IMR-90 (cell line): ENCODE data around the gene RAD21L1. TPM values are rescaled to one million over a fixed set of nuclear protein-coding genes. Genes with fewer than 3 reads are reported as not detected.
A peak's percentile ranks its signal among the peaks of the same experiment; 100 is the strongest.

Source experiments
- ATAC-seq: fragments of 200-7000 bp; cut with Tn5 transposase; 2 replicates; pipeline ENCODE4 v1.9.1; 2020; ENCODE audit warnings: low read depth, mild to moderate bottlenecking, moderate library complexity
- BruUV-seq: library from RNA; stranded (reverse); fragments of 400-500 nt; replicated peaks from 2 replicates; lab custom pipeline; 2021; lab: Mats Ljungman, UMichigan
- CTCF ChIA-PET: fragments of 300-600 bp; formaldehyde crosslinking; extraction: SDS; loops from one replicate; lab custom pipeline; 2021; ENCODE audit warnings: antibody characterized with exemption; lab: Yijun Ruan, JAX
- POLR2A ChIA-PET: fragments of 300-600 bp; sonication (Branson Sonifier 250); formaldehyde crosslinking; loops from one replicate; lab custom pipeline; 2022; ENCODE audit warnings: antibody characterized with exemption; ENCODE audit not compliant: unreplicated experiment; lab: Charles Lee
- DNase-seq: peaks from one replicate; pipeline ENCODE4 v3.0.0; 2013
- H2AFZ ChIP-seq: replicated peaks from 2 replicates; pipeline ENCODE3; 2013; ENCODE audit warnings: low read length, mild to moderate bottlenecking; ENCODE audit not compliant: poor library complexity
- H2AK5ac ChIP-seq: 2 replicates; pipeline ENCODE4 v1.6.1; 2013; ENCODE audit warnings: low read depth, low read length, inconsistent platforms
- H2AK9ac ChIP-seq: replicated peaks from 2 replicates; pipeline ENCODE3; 2013; ENCODE audit warnings: mild to moderate bottlenecking, low read depth, low read length, moderate library complexity; ENCODE audit not compliant: poor library complexity
- H2BK120ac ChIP-seq: 2 replicates; pipeline ENCODE4 v1.6.1; 2013; ENCODE audit warnings: low read depth, low read length, inconsistent platforms
- H2BK15ac ChIP-seq: 3 replicates; pipeline ENCODE4 v1.6.1; 2013; ENCODE audit warnings: low read depth, low read length, inconsistent platforms
- H2BK20ac ChIP-seq: 2 replicates; pipeline ENCODE4 v1.6.1; 2013; ENCODE audit warnings: low read depth, mild to moderate bottlenecking, inconsistent platforms, low read length, moderate library complexity
- H2BK5ac ChIP-seq: 2 replicates; pipeline ENCODE4 v1.6.1; 2013; ENCODE audit warnings: mild to moderate bottlenecking, low read depth, low read length, inconsistent platforms; ENCODE audit not compliant: poor library complexity, severe bottlenecking
- H3K14ac ChIP-seq: replicated peaks from 2 replicates; pipeline ENCODE4 v1.6.1; 2013; ENCODE audit warnings: low read depth, low read length, inconsistent platforms
- H3K18ac ChIP-seq: 2 replicates; pipeline ENCODE4 v1.6.1; 2013; ENCODE audit warnings: low read depth, low read length, control low read depth
- H3K23ac ChIP-seq: 2 replicates; pipeline ENCODE4 v1.6.1; 2013; ENCODE audit warnings: low read depth, low read length, inconsistent platforms
- H3K27ac ChIP-seq: 2 replicates; pipeline ENCODE4 v1.5.1; 2013; ENCODE audit warnings: mild to moderate bottlenecking, control low read depth, low read length; ENCODE audit not compliant: insufficient read depth
- H3K27me3 ChIP-seq: 2 replicates; pipeline ENCODE4 v1.6.1; 2013; ENCODE audit warnings: low read length; ENCODE audit not compliant: control insufficient read depth, insufficient read depth
- H3K36me3 ChIP-seq: 2 replicates; pipeline ENCODE4 v1.6.1; 2013; ENCODE audit warnings: low read length, mixed read lengths; ENCODE audit not compliant: control insufficient read depth, insufficient read depth
- H3K4ac ChIP-seq: 2 replicates; pipeline ENCODE4 v1.6.1; 2013; ENCODE audit warnings: low read depth, low read length, inconsistent platforms
- H3K4me1 ChIP-seq: 2 replicates; pipeline ENCODE4 v1.6.1; 2013; ENCODE audit warnings: low read length, mixed read lengths; ENCODE audit not compliant: control insufficient read depth, insufficient read depth
- H3K4me2 ChIP-seq: 2 replicates; pipeline ENCODE4 v1.6.1; 2013; ENCODE audit warnings: low read depth, mild to moderate bottlenecking, control low read depth, low read length, moderate library complexity
- H3K4me3 ChIP-seq: 2 replicates; pipeline ENCODE4 v1.5.1; 2013; ENCODE audit warnings: low read depth, mild to moderate bottlenecking, control low read depth, low read length, moderate library complexity; ENCODE audit not compliant: insufficient read depth
- H3K56ac ChIP-seq: 2 replicates; pipeline ENCODE4 v1.6.1; 2013; ENCODE audit warnings: low read length, inconsistent platforms; ENCODE audit not compliant: insufficient read depth; ENCODE audit errors: extremely low read depth
- H3K79me1 ChIP-seq, 2 experiments: 2 replicates each; pipeline ENCODE4 v1.6.1; 2013; ENCODE audit warnings: low read length in 2 of 2, inconsistent platforms in 1 of 2, low read depth in 1 of 2
- H3K9ac ChIP-seq: 2 replicates; pipeline ENCODE4 v1.6.1; 2013; ENCODE audit warnings: low read depth, low read length, control low read depth
- H3K9me1 ChIP-seq: 2 replicates; pipeline ENCODE4 v1.6.1; 2013; ENCODE audit warnings: low read length, inconsistent platforms; ENCODE audit not compliant: insufficient read depth
- H3K9me3 ChIP-seq: 2 replicates; pipeline ENCODE4 v1.6.1; 2013; ENCODE audit warnings: low read length; ENCODE audit not compliant: control insufficient read depth, insufficient read depth
- H4K20me1 ChIP-seq: 2 replicates; pipeline ENCODE4 v1.6.1; 2013; ENCODE audit warnings: low read length, inconsistent platforms; ENCODE audit not compliant: insufficient read depth
- H4K5ac ChIP-seq: 2 replicates; pipeline ENCODE4 v1.6.1; 2013; ENCODE audit warnings: mild to moderate bottlenecking, low read depth, low read length, control low read depth
- H4K8ac ChIP-seq, 2 experiments: 2 replicates each; pipeline ENCODE4 v1.6.1; 2013; ENCODE audit warnings: low read depth in 2 of 2, low read length in 2 of 2, control low read depth in 1 of 2, inconsistent platforms in 1 of 2
- H4K91ac ChIP-seq: 2 replicates; pipeline ENCODE4 v1.6.1; 2013; ENCODE audit warnings: low read depth, low read length, inconsistent platforms; ENCODE audit not compliant: insufficient read depth
- CEBPB ChIP-seq: IDR thresholded peaks from 2 replicates; pipeline ENCODE4 v1.6.1; 2012; ENCODE audit warnings: low read depth, low read length, improper control_type of control experiment
- CHD1 ChIP-seq: IDR thresholded peaks from 2 replicates; pipeline ENCODE4 v1.6.1; 2012; ENCODE audit warnings: low read depth, low read length, improper control_type of control experiment
- CTCF ChIP-seq: conservative IDR thresholded peaks from 2 replicates; pipeline ENCODE4 v1.5.1; 2012; ENCODE audit warnings: mild to moderate bottlenecking, low read depth, low read length, improper control_type of control experiment
- FOS ChIP-seq: fragments of 150-350 bp; IDR thresholded peaks from 2 replicates; pipeline ENCODE4 v1.6.1; 2016; ENCODE audit warnings: low read depth, low read length
- NFE2L2 ChIP-seq: fragments of 150-350 bp; IDR thresholded peaks from 2 replicates; pipeline ENCODE4 v1.6.1; 2016; ENCODE audit warnings: low read depth, mild to moderate bottlenecking, low read length
- POLR2A ChIP-seq: IDR thresholded peaks from 2 replicates; pipeline ENCODE4 v1.6.1; 2012; ENCODE audit warnings: mild to moderate bottlenecking, low read depth, low read length
- RCOR1 ChIP-seq: IDR thresholded peaks from 2 replicates; pipeline ENCODE4 v1.6.1; 2012; ENCODE audit warnings: mild to moderate bottlenecking, low read length, improper control_type of control experiment; ENCODE audit not compliant: insufficient replicate concordance
- SMC3 ChIP-seq: fragments of 150-350 bp; IDR thresholded peaks from 2 replicates; pipeline ENCODE4 v1.6.1; 2016; ENCODE audit warnings: low read depth, mild to moderate bottlenecking, antibody characterized with exemption, low read length, moderate library complexity
- USF2 ChIP-seq: fragments of 150-350 bp; IDR thresholded peaks from 2 replicates; pipeline ENCODE4 v1.6.1; 2017; ENCODE audit warnings: mild to moderate bottlenecking, antibody characterized with exemption, low read length, low read depth
- dilution Hi-C: fragments of 300-500 bp; cut with HindIII; formaldehyde crosslinking; loops from one replicate; pipeline ENCODE4 v1.14.3; 2018; ENCODE audit warnings: low sequenced_read_pairs; ENCODE audit not compliant: unreplicated experiment
- in situ Hi-C: fragments of 300-500 bp; cut with MboI; formaldehyde crosslinking; loops from 3 replicates; pipeline ENCODE4 v1.14.3; 2019; ENCODE audit warnings: low sequenced_read_pairs, inconsistent platforms, mixed read lengths
- intact Hi-C: fragments of 100-400 bp; cut with micrococcal nuclease; formaldehyde crosslinking; loops from 2 replicates; pipeline ENCODE4 v1.10.0; 2022
- polyA plus RNA-seq, 3 experiments: library from polyadenylated mRNA; depleted of rRNA; stranded (reverse); fragments of >200 nt; gene quantifications; 2 replicates each; pipeline ENCODE4 v1.2.3, GENCODE V29; 2012; ENCODE audit warnings: low replicate concordance in 1 of 3
- total RNA-seq: library from RNA; depleted of rRNA; stranded (reverse); fragments of >200 nt; gene quantifications from 2 replicates; pipeline ENCODE4 v1.2.3, GENCODE V29; 2012

RAD21L1 gene
- total and polyA plus RNA-seq, 2 of the 4 experiments (the other 2 are of a cell fraction), result not detected

- Histone ChIP-seq H2BK20ac (peak overlapping the region; percentile 38; the same call in 1 of the 2 replicates), H2AK9ac (no peak overlapping the region), H3K9ac (no peak overlapping the region), H3K36me3 (no peaks in the 10 kb centered on the region), H3K27ac (no peak overlapping the region), H3K56ac (no peak overlapping the region), H2AK5ac (peak overlapping the region; percentile 32), H3K27me3 (peaks cover 2% of the 10 kb centered on the region), H4K91ac (no peak overlapping the region), H3K9me3 (no peaks in the 10 kb centered on the region), H2BK120ac (peak overlapping the region; percentile 47), H3K4me1 (peaks cover 3% of the 10 kb centered on the region), H2BK15ac (no peak overlapping the region), H3K18ac (no peak overlapping the region), H3K4me2 (no peak overlapping the region), H2AFZ (no peak overlapping the region), H3K79me1 (no peaks in the 10 kb centered on the region), H2BK5ac (no peak overlapping the region), H3K4me3 (no peak overlapping the region), H4K5ac (no peak overlapping the region), H4K8ac (no peak overlapping the region), H3K9me1 (peaks cover 5% of the 10 kb centered on the region; the same call in 1 of the 2 replicates), H4K20me1 (peaks cover 3% of the 10 kb centered on the region; the same call in 1 of the 2 replicates), H3K14ac (0 out of 2 replicates have a peak overlapping the region, but pooled peaks have one; percentile 22), H3K23ac (no peak overlapping the region), H3K4ac (no peak overlapping the region; the same call in 1 of the 2 replicates)
- ATAC-seq (no peak), DNase-seq (no peak)
- in situ Hi-C loops (no loop called here), dilution Hi-C loops (no loop called here), intact Hi-C loops (no loop called here)
- ChIA-PET POLR2A (no interaction called here), CTCF (interaction anchor here (1.0 kb wide), 1 partner anchor 29 kb away, joined by 3 read pairs; no protein-coding TSS in a partner anchor)
- no TSS peak for BruUV-seq
- TF ChIP-seq RCOR1 (no peak), SMC3 (no peak), CTCF (no peak), FOS (no peak), CHD1 (no peak), POLR2A (no peak), CEBPB (no peak), NFE2L2 (no peak), USF2 (no peak)
These were observed 15.6 kb downstream of the RAD21L1 start for GRCh38 chr20:1241456-1241855.
